Transverse colon (tissue), 4 donors: ENCODE data around the gene OR2M7. TPM values are rescaled to one million over a fixed set of nuclear protein-coding genes. Genes with fewer than 3 reads are reported as not detected.

ENCODE experiments used
- DNase-seq: peaks from one replicate; pipeline ENCODE4 v3.0.0-alpha.2; 2019
- H3K27ac ChIP-seq, 4 donors: fragments of 200-600 bp; sonication (generic); 2 replicates each; pipeline ENCODE4 v1.5.1; 2016 to 2018; ENCODE audit warnings: inconsistent platforms in 4 of 4
- H3K27me3 ChIP-seq: fragments of 200-600 bp; sonication (generic); 2 replicates; pipeline ENCODE4 v1.5.1; 2017; ENCODE audit warnings: inconsistent platforms
- H3K36me3 ChIP-seq, 4 donors: fragments of 200-600 bp; sonication (generic); 2 replicates each; pipeline ENCODE4 v1.5.1; 2017 to 2019; ENCODE audit warnings: inconsistent platforms in 4 of 4
- H3K4me1 ChIP-seq, 4 donors: fragments of 200-600 bp; sonication (generic); 2 replicates each; pipeline ENCODE4 v1.5.1; 2017 to 2020; ENCODE audit warnings: inconsistent platforms in 4 of 4
- H3K4me3 ChIP-seq, 4 donors: fragments of 200-600 bp; sonication (generic); 1 replicate in 1 of 4; 2 replicates in 3 of 4; pipeline versions ENCODE4 v1.5.1 to v1.6.1; 2017 to 2019; ENCODE audit warnings: inconsistent platforms in 4 of 4
- H3K9me3 ChIP-seq, 2 donors: fragments of 200-600 bp; sonication (generic); 2 replicates each; pipeline ENCODE4 v1.5.1; 2017 to 2019; ENCODE audit warnings: inconsistent platforms in 2 of 2
- EP300 ChIP-seq: sonication (generic); formaldehyde crosslinking; IDR thresholded peaks from one replicate; pipeline ENCODE4 v1.6.1; 2017; ENCODE audit warnings: antibody characterized with exemption, low read depth
- POLR2A ChIP-seq: fragments of 450-650 bp; IDR thresholded peaks from one replicate; pipeline ENCODE4 v1.6.1; 2016; ENCODE audit warnings: antibody characterized with exemption, mild to moderate bottlenecking, moderate library complexity
- POLR2AphosphoS5 ChIP-seq, 3 donors: sonication (generic); formaldehyde crosslinking; IDR thresholded peaks; one replicate each; pipeline ENCODE4 v1.6.1; 2016; ENCODE audit warnings: antibody characterized with exemption in 3 of 3
- WGBS, 2 donors: methylation state at CpG; one replicate each; pipeline ENCODE4 v1.1.5; 2018; ENCODE audit warnings: low coverage in 1 of 2; 5-methylcytosine and 5-hydroxymethylcytosine counted together
- in situ Hi-C, 4 donors: fragments of 200-750 bp; cut with MboI; loops; one replicate each; pipeline versions ENCODE4 v1.15.0 to v1.15.1; 2017; ENCODE audit warnings: low sequenced_read_pairs in 3 of 4, low pct_ligation_motif_present in 1 of 4, low pct_unique_long_range_greater_than_20kb in 1 of 4
- intact Hi-C: fragments of 100-400 bp; cut with DNase I; formaldehyde crosslinking; loops from one replicate; pipeline ENCODE4 v1.15.1; 2023; ENCODE audit warnings: low total_unique reads
- total RNA-seq, 4 donors: library from RNA; depleted of rRNA; stranded (reverse); fragments of >200 nt; gene quantifications; one replicate each; pipeline ENCODE4 v1.1.0, GENCODE V29; 2016
- TF ChIP-seq, protein P1 (sequence below), 5 experiments: fragments of 200-600 bp in 3 of 5; fragments of 450-650 bp in 2 of 5; sonication (generic) in 3 of 5; IDR thresholded peaks; 1 replicate in 2 of 5; 2 replicates in 3 of 5; pipeline ENCODE4 v1.5.1; 2016 to 2017; ENCODE audit warnings: antibody characterized with exemption in 5 of 5, inconsistent platforms in 3 of 5, mild to moderate bottlenecking in 2 of 5, moderate library complexity in 1 of 5

Gene OR2M7, protein sequence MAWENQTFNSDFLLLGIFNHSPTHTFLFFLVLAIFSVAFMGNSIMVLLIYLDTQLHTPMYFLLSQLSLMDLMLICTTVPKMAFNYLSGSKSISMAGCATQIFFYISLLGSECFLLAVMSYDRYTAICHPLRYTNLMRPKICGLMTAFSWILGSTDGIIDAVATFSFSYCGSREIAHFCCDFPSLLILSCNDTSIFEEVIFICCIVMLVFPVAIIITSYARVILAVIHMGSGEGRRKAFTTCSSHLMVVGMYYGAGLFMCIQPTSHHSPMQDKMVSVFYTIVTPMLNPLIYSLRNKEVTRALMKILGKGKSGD
- not detected for total RNA-seq

DNA sequence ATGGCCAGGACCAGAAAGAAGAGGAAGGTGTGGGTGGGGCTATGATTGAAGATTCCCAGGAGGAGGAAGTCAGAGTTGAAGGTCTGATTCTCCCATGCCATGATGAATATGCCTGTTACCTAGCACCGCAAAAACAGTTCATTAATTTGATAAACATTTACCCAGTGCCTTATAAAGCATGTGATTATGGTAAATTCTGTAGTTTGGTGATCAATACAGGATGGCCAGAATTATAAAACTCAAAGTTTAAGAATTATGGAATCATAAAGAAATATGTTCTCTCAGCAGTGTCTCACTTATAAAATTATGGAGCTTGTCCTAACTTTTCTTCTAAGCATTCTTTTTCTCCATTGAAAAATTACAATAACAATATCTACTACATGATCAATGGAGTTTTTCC is at the start of gene OR2M7:
Gene OR2M7, minus strand, starts transcription at position 101 of the 400 bp plus-strand sequence. Its CDS starts 0 bp downstream, at position 101.
- Histone ChIP-seq H3K4me3 (no peak within 1 kb of the TSS), H3K27ac (no peak within 1 kb of the TSS), H3K4me1 (no peaks in the 10 kb centered on the region), H3K36me3 (no peaks in the 10 kb centered on the region), H3K27me3 (no peaks in the 10 kb centered on the region), H3K9me3 (no peaks in the 10 kb centered on the region)
- in situ Hi-C loops: no loop called here
- TF ChIP-seq POLR2AphosphoS5 (IDR thresholded peaks at IDR 0.05) (no peak), EP300 (no peak), POLR2A (no peak)
- TF ChIP-seq, protein P1, sequence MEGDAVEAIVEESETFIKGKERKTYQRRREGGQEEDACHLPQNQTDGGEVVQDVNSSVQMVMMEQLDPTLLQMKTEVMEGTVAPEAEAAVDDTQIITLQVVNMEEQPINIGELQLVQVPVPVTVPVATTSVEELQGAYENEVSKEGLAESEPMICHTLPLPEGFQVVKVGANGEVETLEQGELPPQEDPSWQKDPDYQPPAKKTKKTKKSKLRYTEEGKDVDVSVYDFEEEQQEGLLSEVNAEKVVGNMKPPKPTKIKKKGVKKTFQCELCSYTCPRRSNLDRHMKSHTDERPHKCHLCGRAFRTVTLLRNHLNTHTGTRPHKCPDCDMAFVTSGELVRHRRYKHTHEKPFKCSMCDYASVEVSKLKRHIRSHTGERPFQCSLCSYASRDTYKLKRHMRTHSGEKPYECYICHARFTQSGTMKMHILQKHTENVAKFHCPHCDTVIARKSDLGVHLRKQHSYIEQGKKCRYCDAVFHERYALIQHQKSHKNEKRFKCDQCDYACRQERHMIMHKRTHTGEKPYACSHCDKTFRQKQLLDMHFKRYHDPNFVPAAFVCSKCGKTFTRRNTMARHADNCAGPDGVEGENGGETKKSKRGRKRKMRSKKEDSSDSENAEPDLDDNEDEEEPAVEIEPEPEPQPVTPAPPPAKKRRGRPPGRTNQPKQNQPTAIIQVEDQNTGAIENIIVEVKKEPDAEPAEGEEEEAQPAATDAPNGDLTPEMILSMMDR (IDR thresholded peaks at IDR 0.05): no peak
- no peak for DNase-seq
- 89 to 96% methylated on average over 1 of the region's 1 CpG for WGBS, 2 donors
- intact Hi-C loops: no loop called here

DNA sequence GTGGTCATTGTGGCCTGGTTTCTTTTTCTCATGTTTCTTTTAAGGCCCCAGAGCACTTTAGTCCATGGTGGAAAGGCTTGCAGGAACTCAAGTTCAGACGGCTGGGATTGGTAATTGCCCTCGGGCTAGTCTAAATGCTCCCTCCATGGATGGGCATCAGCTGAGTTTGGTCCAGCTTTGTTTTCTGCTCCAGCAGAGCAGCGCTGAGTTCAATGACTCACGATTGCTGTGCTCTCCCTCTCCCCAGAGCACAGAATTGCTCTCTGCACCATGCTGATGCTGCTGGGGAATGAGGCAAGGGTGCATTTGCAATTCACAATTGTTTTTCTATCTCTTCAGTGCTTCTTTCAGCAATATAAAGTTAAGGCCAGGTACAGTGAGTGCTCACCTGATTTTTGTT is 49.4 kb upstream of the OR2M7 start:
- 81% methylated on average over 4 of the region's 4 CpGs; no CpG with 5 or more reads in 1 of the 2 donors for WGBS, 2 donors
- Histone ChIP-seq H3K4me3 (no peak overlapping the region), H3K4me1 (no peaks in the 10 kb centered on the region), H3K27ac (no peak overlapping the region), H3K27me3 (no peaks in the 10 kb centered on the region), H3K9me3 (no peaks in the 10 kb centered on the region), H3K36me3 (no peaks in the 10 kb centered on the region)
- in situ Hi-C loops (no loop called here), intact Hi-C loops (no loop called here)
- TF ChIP-seq EP300: no peak
- TF ChIP-seq POLR2AphosphoS5 (IDR thresholded peaks at IDR 0.05): no peak
- TF ChIP-seq, protein P1 (IDR thresholded peaks at IDR 0.05): no peak
- no peak for TF ChIP-seq POLR2A
- no peak for DNase-seq

DNA sequence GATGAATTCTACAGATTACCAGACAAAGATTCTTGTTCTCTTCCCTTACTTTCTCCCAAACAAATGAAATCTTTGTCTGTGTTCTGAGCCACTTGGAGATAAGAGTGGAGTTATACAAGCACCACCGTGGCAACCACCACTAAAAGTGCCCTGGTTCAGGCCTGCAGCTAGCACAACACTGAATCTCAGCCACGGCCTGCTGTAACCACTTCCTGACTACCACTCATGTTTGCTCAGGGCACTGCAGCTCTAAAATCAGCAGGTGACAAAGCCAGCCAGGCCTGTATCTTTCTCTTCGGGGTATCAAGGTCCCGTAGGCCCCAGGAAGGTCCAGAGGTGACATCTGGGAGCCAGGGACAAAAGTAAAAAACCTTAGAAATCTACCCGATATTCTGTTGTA is 48.0 kb upstream of the OR2M7 start:
- H3K4me3 ChIP-seq: no peak overlapping the region
- H3K27me3 ChIP-seq: no peaks in the 10 kb centered on the region
- in situ Hi-C loops: no loop called here
- H3K9me3 ChIP-seq: no peaks in the 10 kb centered on the region
- no peak overlapping the region for H3K27ac ChIP-seq
- TF ChIP-seq POLR2AphosphoS5 (IDR thresholded peaks at IDR 0.05) (no peak), POLR2A (no peak), EP300 (no peak)
- TF ChIP-seq, protein P1 (IDR thresholded peaks at IDR 0.05): no peak
- 67 to 82% methylated on average over 3 to 5 of the region's 5 CpGs for WGBS, 2 donors
- no peak for DNase-seq
- H3K4me1 ChIP-seq: no peaks in the 10 kb centered on the region
- intact Hi-C loops: no loop called here
- no peaks in the 10 kb centered on the region for H3K36me3 ChIP-seq

DNA sequence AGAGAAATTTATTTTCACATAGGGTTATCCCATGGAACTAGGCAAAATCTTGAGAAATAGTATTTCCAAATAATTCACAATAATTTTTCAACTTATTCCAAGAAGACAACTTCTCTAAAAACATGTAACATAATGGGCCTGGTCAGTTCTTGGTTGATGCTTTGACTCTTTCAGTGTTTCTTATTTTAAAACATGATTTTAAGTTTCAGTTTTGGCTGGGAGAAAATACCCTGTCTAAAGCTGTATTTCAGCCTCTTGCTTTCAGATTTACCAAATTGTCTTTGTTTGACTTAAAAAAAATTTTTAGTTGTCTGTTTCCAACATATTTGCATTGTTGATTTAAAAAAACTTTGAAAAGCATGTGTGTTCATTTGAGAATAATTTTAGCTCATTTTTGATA is 42.2 kb upstream of the OR2M7 start:
- Histone ChIP-seq H3K27ac (no peak overlapping the region), H3K4me3 (no peak overlapping the region), H3K36me3 (no peaks in the 10 kb centered on the region), H3K9me3 (peaks cover 3% of the 10 kb centered on the region in 2 donors), H3K27me3 (no peaks in the 10 kb centered on the region), H3K4me1 (no peaks in the 10 kb centered on the region)
- in situ Hi-C loops (no loop called here), intact Hi-C loops (no loop called here)
- TF ChIP-seq EP300 (no peak), POLR2AphosphoS5 (IDR thresholded peaks at IDR 0.05) (no peak), POLR2A (no peak)
- TF ChIP-seq, protein P1 (IDR thresholded peaks at IDR 0.05): no peak
- DNase-seq: no peak
